ENCODE data around the gene GALNT3.
A peak's percentile ranks its signal among the peaks of the same experiment; 100 is the strongest.

The GALNT3 gene

DNA sequence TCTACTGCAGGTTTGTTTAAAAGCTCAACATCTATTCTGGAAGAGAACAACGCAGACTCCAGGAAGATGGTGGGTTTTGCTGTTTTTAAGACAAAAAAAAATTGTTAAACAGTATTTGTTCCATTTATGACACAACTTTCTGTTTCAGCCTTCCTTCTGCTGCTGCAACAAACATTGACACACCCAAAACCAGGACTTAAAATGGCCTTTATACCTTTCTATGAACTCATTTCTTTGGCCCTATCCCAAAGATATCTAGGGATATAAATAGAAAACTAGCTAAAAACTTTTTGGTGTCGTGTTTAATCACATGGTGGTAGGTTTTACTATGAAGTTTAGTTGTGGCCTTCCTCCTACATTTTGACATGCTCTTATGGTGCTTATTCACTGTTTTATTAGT is 964 bp upstream of the GALNT3 start:
- no peak for DNase-seq

DNA sequence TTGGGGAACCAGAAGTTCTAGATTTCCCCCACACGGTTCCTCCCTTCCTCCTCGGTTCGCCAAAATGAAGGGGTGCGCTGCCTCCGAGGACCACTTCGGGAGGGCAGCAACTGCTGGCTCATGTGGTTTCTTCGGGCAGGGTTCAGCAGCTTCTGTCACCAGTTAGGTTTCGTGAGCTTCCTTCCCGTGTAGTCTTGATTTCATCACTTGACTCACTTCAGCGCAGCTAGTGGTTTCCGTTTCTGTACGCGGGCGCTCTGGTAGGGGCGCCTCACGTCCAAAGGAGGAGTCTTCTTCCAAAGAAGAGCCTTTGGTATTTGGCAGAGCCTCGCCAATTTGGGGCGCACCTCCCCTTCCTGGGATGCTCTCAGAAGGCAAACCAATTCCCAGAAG is 485 bp upstream of the GALNT3 start:
- peak; percentile 75 for DNase-seq

DNA sequence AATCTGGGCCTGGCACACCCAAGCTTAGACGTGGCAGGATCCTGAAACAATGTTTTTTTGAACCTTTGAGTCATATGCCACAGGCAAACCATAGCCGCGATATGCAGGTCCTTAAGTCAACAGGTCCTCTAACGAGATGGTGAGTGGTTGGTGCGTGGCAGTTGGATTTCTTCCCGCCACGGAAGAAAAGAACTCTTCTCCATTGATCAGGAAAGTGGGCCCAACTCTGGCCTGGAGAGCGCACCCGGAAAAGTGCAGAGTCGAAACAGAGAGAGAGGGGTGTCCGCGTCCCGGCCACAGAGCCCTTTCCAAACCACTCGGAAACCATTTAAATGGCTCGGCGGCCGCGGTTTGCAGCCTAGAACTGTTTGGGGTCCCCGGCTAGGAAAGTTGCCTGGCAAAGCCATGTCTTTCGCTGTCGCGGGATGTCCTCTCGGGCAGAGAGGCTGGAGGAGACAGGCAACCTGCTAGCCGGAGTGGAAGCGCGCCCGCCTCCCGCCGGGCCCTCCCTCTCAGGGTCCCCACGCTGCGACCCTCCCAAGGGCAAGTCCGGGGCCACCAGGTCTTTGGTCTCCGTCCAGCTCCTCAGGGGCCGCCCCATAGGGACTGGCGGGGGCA is 777 bp downstream of the GALNT3 start:
- DNase-seq: peak; percentile 36

DNA sequence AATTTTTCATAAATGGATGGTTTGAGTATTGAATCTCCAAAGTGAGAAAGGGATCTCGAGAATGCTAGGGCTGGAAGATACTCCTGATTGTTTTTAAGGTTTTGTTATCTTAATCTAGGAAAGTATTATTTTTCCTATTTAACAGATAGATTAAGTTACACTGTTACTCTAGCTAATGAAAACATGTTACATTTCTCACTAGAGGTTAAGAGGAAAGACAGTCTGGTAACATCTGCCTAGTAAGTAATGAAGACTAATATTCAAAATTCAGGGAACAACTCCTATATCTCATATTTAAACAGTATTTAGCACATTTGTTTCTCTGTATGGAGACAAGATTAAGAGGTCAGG is 2.0 kb downstream of the GALNT3 start:
- DNase-seq: peak; percentile 32

DNA sequence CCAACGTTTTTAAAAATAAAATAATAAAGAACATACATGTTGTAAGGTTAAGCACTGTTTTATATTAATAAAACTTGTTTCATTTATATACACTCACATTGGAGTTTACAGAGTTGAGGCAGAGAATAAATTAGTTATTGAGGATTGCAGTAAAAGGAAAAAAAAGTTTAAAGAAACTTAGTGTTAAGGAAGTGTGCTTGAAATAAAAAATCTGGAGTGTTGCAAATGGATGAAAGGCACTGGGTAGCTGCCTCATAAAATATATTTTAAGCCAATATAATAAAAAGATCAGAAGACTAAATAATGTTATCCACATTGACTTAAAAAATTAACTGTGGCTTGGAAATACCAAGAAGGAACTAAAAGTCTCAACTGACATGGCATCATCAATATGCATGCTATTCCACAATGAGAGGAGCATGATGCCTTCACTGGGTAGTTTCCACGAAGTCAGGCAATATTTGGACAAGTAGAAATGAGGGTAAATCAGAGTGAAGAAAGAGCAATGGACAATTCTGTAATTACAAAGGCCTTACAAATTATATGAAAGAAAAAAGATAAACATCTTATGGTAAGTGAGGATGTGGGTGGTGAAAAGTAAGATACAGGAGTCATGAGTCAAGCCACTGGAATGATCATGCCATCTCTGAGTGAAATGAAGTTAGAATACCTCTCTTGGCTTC is 2.5 kb downstream of the GALNT3 start:
- no peak for DNase-seq

DNA sequence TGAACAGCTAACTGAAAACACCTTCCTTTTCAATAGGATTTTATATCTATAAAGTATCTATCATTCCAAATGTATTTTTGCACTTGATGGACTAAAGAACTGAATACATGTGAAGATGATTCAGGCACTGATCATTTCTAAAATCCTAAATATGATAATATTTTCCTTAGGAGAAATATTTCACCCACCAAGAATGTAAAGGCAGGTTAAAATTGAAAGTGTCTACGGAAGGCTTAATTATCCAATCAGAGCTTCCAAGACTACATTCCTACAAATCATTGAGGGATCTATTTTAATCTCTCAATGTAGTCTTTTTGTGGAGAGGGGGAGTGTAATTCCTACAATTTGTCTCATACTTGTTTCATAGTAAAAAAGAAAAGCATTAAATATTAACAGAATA is 3.6 kb downstream of the GALNT3 start:
- DNase-seq: no peak

DNA sequence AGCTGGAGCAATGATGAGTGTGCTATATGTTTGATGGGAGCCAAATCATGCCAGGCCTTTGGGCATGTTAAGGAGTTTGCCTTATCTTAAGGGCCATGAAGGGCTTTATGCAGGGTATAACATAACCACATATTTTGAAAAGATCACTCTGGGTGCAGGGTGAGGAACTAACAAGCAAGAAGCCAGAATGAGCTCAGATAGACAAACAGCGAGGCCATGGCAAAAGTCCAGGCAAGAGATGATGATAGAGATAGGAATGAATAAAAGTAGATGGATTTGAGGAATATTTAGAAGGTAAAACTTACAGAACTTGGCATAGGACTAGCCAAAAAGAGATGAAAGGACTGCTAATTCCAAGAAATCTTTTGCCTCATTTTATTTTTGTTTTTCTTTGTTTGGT is 6.7 kb downstream of the GALNT3 start:
- no peak for DNase-seq

DNA sequence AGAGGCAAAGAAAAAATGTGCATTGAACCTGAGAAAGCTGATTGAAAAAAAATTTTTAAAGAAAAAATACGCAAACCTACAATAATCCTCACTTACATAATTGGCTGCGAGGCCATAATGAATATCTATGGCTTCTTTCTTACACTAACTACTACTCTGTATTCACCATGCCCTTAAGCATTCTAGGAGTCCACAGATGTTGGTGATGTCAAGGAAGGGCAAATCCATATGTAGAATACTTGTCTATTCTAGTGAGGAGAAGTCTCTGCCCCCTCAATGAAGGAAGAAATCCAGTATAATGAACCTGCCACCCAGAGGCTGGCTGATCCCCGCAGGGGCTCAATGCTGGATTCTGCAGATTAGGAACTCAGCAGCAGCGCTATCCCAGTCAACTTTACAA is 14.3 kb downstream of the GALNT3 start:
- DNase-seq: no peak

DNA sequence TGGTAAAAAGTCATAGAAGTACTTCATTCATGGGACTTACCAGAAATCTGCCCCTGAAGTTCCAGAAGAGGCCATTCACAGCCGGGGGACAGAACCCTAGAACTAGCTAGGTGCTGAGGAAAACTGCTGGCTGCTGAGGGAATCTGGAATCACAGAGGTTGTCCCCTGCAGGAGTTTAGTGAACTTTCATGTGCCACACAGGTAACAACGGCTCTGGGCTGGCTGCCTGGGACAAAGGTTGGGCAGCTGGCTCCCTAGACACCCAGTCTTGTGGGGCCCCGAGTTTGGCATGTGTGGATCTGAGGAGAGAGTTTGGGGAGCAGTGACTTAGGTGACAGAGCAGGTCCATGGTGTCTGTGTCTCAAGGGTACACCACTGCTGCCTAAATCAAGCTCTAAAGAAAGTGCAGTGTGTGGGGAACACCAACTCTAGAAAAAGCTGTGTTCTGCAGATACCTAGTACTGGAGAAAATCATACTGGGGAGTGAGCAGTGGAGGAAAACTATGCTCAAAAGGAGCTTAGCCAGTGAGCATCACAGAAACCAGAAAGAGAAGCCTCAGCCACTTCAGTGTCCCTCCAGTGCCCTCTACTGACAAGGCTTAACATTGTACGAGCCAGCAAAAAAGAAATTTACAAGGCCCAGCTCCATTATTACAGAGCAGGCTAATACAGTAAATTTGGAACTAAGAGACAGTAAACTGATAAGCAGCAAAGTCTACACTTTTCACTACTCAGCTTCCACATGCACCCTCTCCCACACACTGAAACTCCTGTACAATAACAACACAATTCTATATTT is 15.2 kb downstream of the GALNT3 start:
- DNase-seq: no peak

DNA sequence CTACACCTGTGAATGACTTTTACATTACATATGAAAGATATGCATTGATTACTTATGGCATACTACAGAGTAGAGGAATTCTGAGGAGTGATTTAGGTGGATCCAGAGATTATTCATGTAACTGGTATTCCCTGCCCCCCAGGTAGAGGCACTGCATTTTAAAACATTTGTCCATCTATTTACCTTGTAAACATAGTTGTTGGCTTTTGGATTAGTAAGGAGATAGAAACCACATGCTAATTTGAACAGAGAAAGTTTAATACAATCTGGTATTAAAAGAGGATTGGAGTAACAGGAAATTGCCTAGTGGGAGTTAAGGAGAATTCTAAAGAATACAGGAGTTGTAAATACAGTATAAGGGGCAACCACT is 15.9 kb downstream of the GALNT3 start:
- DNase-seq: no peak

DNA sequence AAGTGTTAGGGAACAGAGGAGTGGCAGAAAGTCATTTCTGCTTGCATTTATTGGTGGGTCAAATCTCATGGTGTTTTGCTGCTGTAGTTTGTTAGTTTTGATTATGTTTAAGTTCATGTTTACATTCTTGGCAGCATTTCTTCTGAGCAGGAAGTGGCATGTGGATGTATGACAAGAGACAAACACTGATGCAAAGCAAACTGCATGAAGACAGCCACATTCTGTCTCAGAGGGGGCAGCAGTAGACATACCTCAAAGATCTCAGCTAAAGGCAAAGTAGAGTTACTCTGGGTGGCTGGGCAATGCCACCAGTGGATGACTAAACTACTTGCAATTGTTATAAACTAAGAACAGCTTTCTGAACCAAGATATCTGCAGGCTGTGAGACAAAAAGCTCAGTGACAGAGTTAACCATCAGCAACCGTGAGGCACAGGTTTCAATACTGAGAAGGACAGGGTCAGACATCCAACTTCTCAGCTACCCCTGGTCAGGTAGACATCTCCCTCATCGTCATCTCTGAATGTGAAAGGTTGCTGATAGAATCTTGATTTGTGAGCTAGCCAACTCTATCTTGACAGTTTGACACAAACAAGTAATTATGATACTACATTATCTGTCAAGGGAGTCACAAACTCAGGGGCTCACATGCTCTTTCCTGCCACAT is 16.4 kb downstream of the GALNT3 start:
- DNase-seq: no peak

DNA sequence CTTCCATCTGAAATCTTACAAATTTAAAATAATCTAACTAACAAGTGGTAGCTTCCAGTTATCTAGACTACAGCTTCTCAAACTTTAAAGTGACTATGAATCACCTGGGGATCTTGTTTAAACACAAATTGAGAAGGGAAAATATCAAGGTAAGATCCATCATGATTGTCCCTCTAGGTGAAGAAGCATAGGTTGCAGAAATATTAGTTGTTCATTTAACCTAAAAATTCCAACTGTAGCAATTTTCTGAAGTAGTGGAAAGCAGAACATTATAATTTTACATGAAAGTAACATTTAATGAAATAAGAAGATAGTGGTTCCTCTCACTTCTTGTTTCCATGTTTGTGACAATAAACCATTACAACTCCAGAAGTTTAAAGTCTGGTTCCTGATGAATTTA is 17.3 kb downstream of the GALNT3 start:
- no peak for DNase-seq

DNA sequence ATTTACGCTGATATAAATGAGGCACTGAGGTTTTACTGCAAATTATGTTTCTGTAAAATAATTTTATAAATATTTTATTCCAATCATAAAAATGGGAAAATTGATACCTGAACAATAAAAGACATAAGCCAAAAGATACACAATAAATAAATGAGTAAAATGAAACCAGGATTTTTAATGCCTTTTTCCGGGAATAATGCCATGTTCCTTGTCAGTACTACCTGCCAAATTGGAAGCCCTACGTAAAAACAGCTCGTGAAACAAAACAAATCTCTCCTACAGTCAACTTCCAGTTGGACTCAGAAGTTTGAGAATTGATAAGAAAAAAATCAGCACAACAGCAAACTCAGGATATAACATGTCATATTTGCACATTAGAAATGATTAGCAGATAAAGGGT is 18.0 kb downstream of the GALNT3 start:
- DNase-seq: no peak

DNA sequence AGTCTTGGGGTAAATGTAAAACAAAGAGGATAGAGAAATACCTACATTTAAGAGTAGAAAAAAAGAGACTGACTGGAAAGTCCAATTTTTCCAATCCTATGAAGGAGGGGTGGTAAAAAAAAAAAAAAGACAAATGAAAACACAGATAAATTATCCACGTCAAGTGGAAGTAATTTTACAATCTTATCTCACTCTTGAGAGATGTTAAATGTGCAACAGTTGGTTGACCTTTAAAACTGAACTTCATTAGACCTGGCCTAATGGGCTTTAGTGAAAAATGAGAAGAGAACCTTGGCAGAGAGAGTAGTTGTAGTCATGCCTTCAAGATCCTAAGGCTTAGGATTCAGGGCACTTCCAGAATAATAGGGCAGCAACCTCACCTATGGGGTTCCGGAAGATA is 20.4 kb downstream of the GALNT3 start:
- no peak for DNase-seq

DNA sequence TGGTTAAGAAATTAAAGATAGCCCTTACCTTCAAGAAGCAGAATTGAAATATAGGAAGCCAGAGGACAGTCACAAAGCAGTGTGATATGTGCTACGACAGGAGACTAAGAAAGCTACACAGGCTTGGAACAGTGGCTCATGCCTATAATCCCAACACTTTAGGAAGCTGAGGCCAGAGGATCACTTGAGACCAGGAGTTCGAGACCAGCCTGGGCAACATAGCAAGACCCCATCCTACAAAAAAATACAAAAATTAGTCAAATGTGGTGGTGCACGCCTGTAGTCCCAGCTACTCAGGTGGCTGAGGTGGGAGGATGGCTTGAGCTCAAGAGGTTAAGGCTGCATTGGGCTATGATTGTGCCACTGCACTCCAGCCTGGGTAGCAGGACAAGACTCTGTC is 21.9 kb downstream of the GALNT3 start:
- DNase-seq: no peak

DNA sequence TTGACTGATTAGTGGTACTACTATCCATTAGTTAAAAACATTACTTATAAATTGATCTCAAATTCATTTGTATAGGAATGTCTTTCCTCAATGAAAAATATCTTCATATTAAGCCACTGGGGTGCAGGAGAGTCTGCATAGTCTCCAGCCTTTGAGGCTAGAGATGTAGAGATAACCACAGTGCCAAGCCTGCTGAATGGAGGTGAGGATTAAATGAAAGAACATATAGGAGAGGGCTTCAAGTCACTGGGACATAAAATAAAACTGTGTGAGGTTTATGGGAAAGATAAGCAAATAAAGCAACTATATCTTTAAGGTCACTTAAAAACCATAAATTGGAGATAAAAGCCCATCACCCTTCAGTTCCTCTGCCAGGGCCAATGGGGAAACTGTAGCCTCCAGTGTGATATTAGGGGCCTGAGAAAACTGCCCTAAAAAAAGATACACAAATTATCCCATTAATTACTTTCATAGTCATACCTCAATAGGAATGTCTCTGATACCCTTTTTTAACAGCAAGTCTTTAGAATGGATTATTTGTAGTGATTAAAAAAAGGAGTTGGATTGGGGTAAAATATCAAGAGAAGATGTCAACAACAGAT is 27.6 kb downstream of the GALNT3 start:
- DNase-seq: peak; percentile 27

DNA sequence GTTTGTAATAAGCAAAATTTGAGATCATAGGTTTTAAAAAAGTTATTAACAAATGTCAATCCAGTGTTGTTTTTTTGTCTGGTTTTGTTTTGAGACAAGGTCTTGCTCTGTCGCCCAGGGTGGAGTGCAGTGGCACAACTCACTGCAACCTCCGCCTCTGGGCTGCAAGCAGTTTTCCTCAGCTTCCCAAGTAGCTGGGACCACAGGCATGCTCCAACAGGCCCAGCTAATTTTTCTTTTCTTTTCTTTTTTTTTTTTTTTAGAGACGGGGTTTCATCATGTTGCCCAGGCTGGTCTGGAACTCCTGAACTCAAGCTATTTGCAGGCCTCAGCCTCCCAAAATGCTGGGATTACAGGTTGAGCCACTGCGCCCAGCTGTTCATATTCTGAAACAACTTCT is 31.3 kb downstream of the GALNT3 start:
- DNase-seq: no peak

DNA sequence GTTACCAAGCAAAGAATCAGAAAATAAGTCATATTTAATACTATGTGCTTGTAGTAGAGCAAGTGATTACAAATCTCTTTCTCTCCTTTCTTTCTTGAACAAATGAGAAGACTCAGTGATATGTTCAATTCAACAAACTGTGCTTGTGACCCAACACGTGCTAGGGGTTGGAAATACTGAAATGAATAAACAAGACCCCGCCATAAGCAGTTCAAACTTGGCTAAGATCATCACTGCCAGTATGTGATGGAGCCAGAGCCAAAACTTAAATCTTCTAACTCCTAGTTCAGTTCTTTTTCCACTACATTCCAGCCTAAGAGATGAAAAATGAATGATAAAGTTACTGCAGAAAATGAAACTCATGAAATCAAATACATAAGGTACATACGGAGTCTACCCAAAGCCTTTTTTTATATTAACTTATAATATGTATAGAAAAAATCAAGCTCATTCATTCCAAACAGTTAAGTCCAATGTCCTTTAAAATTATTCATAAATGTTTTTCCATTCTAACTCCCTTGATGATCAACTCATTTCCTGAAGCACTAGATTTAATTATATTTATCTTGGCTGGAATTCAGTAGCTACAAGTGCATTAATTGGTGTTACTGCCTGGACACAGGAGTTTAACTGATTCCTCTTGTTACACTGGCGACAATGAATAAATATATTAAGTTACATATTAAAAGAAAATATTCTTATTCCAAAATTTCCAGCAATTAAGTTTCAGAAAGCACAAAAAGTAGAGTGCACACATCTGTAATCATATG is 36.0 kb downstream of the GALNT3 start:
- DNase-seq: no peak

DNA sequence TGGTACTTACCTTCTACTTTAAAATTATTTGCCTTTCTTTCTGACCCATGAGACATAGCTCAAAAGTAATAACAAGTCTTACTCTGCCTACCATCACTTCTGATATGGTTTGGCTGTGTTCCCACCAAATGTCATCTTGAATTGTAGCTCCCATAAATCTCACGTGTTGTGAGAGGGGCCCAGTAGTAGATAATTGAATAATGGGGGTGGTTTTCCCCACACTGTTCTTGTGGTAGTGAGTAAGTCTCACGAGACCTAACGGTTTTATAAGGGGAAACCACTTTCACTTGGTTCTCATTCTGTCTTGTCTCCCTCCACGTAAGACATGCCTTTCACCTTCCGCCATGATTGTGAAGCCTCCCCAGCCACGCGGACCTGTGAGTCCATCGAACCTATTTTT is 47.5 kb downstream of the GALNT3 start:
- DNase-seq: no peak

DNA sequence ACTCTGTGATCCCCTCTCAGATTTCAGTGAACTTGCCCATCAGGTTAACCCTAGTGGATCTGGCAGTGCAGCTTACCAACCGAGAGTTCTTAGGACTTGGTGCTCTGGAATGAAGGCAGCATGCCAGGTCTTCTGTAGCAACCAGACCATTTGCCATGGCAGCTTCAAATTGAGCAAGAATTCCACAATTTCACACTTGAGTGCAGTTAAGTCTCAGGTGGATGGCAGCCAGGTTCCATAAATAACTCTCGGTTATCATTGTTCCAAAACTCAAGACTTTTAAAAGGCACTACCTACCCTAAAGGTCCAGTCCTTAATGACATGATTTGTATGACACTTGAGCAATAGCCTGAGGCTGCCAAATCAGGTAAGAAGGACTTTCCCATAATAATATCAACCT is 48.1 kb downstream of the GALNT3 start:
- DNase-seq: no peak

DNA sequence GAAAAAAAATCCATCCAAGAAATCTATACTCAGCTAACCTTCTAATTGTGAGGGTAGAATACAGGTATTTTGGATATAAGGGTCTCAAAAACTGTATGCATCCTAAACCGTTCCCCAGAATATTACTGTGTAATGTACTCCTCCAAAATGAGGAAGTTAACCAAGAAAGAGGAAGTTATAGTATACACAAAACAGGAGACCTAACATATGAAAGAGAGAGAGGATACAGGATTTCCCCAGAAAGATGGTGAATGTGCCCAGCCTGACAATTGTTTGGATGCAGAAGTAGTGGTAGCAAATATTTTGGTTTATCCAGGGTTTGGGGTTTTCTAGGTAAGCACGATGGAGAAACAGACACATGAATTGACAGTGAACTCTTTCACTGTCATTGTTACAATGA is 50.6 kb downstream of the GALNT3 start:
- no peak for DNase-seq

DNA sequence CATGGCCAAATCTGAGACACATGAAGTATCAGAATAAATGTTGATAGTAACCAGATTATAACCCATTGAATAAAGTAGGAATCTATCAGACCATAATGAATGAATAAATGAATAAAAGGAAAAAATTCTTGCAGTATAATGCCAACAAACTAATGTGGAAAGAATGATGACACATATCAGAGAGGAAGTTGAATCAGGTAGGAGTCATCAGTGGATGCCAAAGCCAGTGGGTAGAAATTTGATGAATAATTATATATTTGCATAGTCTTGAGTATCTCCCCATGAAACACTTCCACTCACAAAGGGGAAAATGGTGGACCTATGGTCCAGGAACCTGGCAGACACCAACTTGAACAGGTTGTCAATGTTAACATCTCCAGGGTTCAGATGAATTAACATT is 68.6 kb downstream of the GALNT3 start:
- no peak for DNase-seq

DNA sequence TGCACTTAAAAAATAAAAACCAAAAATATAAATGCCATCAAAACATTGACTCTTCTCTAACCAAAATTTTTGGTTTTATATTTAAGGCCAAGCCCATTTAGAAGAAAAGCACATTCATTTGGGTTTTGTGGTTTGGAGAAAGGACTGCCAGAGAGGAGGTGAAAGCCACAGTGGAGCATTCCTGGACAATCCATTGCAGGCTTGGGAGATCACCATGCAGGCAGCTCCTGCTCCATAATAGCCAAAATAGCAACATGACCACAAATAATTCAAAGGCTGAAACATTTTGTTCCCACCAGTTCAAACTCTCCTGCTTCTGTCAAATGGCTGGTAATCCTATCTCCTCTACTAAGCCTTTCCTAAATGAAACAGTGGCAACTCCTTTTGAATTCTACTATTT is 73.5 kb downstream of the GALNT3 start:
- DNase-seq: no peak

Data from NCI-H526 treated with DMSO at 0.1 percent for 48 hours (cell line).